GM20000 (cell line): ENCODE results near the gene PKN1.

Experiments used
- DNase-seq: peaks from one replicate; pipeline ENCODE4 v3.0.0; 2012; ENCODE audit warnings: low spot score
- TF ChIP-seq, protein P1 (sequence below): IDR thresholded peaks from 2 replicates; pipeline ENCODE4 v1.5.1; 2012; ENCODE audit warnings: mild to moderate bottlenecking, control low read depth; ENCODE audit errors: extremely low read depth, missing control alignments

PKN1 gene

DNA sequence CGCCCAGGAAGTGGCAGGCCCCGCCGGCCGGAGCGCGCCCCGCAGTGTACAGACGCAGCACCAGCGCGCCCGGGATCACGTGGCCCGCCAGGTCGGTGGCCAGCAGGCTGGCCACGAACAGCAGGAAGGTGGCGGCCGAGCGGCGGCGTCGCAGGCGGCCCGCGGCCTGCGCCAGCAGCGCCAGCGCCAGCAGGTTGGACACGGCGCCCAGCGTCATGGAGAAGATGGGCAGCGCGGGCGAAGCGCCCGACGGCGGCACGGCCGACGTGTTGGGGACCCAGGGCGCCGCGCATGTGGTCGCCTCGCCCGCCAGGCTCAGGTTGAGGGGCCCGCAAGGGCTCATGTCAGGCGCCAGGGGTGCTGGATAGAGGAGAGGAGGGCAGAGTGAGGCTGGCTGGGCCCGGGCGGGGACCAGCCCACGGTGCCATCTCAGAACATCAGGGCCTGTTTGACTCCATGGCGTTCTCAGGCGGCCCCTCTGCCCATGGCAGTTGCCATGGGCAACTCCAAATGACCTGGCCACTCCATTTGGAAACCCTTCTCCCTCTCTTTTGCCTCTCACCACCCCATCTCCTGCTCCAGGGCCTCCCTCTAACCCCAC, 41.0 kb downstream of the PKN1 start:
- DNase-seq = peak; percentile 48
- TF ChIP-seq, protein P1, sequence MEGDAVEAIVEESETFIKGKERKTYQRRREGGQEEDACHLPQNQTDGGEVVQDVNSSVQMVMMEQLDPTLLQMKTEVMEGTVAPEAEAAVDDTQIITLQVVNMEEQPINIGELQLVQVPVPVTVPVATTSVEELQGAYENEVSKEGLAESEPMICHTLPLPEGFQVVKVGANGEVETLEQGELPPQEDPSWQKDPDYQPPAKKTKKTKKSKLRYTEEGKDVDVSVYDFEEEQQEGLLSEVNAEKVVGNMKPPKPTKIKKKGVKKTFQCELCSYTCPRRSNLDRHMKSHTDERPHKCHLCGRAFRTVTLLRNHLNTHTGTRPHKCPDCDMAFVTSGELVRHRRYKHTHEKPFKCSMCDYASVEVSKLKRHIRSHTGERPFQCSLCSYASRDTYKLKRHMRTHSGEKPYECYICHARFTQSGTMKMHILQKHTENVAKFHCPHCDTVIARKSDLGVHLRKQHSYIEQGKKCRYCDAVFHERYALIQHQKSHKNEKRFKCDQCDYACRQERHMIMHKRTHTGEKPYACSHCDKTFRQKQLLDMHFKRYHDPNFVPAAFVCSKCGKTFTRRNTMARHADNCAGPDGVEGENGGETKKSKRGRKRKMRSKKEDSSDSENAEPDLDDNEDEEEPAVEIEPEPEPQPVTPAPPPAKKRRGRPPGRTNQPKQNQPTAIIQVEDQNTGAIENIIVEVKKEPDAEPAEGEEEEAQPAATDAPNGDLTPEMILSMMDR = no peak

DNA sequence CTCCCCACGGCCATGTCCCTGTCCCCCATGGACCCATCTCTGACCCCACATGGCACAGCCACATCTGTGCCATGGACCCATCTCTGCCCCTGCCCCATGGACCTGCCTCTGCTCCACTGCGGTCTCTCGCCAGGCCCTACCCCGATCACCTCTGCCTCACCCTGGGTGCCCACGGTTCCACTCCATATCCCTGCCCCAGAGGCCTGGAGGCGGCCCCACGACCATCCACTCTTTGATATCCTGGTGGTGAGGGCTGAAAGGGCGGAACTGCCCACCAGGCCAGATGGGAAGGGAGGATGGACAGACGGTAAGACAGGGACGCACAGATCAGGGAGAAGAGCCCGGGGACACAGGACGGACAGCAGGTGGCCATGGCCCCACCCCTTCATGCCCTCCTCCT, 41.7 kb downstream of the PKN1 start:
- TF ChIP-seq, protein P1 = no peak
- peak; percentile 44 for DNase-seq

DNA sequence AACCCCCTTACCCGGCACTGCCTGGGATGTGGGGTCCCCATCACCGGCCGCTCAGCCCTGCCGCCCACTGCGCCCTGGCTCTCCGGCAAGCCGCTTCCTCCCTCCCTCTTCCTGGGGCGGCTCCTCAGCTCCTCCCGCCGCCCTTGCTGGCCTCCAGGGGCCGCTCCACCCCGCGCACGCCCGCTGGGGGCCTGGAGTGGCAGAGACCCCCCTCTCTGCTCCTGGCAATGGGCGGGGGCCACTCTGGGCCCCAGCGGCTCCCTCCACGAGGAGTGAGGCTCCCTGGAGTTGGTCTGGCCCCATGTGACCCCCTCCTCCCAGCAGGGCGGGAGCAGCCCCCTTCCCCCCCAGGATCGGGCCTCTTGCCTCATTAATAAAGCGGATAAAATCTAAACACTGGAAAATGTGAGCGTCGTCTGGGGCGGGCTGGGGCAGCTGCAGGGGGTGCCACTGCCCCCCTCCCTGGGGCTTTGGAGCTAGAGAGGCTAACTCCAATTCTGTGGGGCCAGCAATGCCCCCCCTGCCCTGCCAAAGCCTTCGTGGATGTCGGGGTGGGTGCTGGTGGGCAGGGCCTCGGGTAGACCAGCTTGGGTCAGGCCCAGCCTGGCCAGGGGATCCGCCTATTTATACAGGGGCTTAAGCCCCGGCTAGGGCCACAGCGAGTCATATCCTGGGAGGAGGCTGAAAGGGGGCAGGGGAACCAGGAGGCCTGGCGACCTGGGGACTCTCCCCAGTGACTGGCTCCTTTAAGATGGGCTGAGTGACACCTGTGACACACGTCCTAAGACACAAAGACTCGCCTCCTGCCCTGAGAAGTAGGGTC, 42.4 kb downstream of the PKN1 start, which contains the start of gene PTGER1:
Gene PTGER1, minus strand, starts transcription at position 104 of the 823 bp plus-strand sequence. CDS start 1,034 bp downstream, outside the sequence.
- DNase-seq = peak; percentile 68
- TF ChIP-seq, protein P1 = no peak

DNA sequence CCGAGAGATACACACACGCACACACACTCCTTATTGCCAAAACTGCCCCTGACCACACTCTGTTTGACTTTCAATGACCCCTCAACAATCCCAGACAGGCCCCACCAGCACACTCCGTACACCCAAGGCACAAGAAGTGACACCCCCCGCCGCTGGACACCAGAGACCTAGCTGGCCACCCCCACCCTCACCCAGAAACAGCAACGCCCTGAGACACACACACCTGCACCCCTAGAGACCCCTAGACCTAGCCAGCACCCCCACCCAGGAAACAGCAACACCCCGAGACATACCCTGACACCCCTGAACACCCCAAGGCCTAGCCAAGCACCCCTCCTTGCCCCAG, 43.2 kb downstream of the PKN1 start:
- TF ChIP-seq, protein P1 = no peak
- DNase-seq = no peak

DNA sequence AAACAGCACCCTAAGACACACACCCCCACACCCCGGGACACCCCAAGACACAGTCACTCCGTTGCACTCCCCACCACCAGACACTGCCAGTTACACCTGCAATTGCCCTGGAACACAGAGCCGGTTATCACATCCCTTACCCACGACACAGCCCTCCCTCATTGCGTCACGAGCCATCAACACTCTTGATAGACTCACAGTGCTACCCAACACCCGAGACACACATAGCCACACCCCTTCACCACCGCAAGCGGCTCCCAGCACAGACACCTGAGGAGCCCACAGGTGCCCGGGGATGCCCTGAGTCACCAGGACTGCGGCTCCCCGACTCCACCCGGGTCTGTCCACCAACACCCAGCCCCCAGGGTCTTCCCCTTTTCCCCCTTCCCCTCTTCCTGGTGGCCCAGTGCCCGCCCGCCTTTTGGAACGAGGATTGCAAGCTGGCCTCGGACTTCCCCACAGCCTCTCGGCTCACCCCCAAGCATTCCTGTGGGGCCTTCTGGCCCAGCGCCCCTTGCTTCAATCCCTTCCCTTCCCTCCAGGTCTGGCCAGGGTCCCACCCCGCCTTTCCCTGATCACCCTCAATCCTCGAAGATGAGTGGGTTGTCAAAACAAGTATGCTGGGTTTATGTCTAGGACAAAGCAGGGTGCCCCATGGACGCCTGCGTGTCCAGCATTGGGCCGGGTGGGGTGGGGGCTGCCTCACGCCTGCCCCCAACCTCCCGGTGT, 43.7 kb downstream of the PKN1 start:
- DNase-seq = peak; percentile 38
- TF ChIP-seq, protein P1 = no peak

DNA sequence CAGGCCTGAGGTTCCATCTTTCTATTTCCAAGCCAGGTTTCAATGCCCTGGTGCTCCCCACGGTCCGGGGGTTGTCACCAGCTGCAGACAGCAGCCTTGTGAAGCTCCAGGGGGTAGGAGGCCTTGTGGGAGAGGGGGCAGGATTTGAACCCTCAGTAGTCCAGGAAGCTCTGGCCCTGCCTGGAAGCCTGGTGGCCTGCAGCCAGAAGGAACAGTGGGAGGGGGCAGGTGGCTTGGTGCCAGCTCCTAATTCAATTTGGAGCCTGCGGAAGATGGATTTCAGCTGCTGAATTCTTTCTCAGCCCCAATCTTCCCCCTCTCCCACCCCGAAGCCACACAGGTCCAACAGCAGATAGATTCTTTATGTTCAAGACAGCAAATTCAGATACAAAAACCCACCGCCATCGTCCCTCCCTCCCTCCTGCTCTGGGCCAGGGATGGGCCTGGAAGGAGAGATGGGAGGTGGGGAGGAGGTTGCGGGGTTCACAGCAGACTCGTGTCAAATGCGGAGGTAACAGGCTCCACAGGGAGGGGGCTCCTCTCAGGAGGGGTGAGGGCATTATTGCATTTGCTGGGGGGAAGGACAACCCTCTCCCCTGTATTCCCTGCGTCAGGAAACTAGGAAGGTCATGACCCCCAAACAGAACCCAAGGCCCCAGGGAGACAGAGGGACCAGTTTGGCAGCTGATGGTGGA, 44.5 kb downstream of the PKN1 start:
- TF ChIP-seq, protein P1 = no peak
- no peak for DNase-seq

DNA sequence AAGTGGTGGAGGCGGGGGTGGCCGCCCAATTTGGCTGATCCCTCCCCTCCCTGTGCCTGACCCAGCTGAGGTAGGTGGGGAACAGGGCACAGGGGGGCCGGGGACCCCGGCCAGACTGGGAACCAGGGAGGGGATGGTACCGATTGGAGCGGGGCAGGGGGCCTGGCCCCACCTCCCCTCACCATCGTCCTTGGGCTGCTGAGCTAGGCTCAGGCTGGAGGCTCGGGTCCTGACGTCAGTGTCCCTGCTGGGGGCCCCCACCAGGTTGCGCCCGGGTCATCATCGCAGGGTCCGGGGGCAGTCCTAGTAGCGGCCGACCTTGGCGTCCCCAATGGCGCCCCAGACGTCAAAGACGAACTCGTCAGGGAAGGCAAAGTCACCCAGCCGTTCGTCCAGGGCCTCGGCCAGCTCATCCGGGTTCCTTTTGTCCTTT, 45.0 kb downstream of the PKN1 start:
- TF ChIP-seq, protein P1 = no peak
- DNase-seq = no peak
